Measurements from ENCODE around the gene ADARB2. TPM values are rescaled to one million over a fixed set of nuclear protein-coding genes. Genes with fewer than 3 reads are reported as not detected.
"Not testable (repeated sequence)": the region's sequence is repeated elsewhere in the genome, so short reads cannot be mapped to it uniquely, and the experiment has no call there.

ADARB2 gene
- total and polyA plus RNA-seq, 10 of the 15 experiments (the other 5 are each of a cell fraction or from before 2014, with no cell fraction given) = 0.02 to 4.1 (median 0.76) TPM

GRCh38 chr10:1465418-1465911 lies 271.9 kb downstream of the ADARB2 start (continued):
- TF ChIP-seq E4F1 (IDR thresholded peaks at IDR 0.05; ENCODE audit: borderline replicate concordance, partially characterized antibody) (no peak), MEF2B (IDR thresholded peaks at IDR 0.05; ENCODE audit: partially characterized antibody, poor library complexity, severe bottlenecking) (peak; percentile 78), MTA2 (IDR thresholded peaks at IDR 0.05; ENCODE audit: low read depth) (peak; percentile 75), NR2F1 (conservative IDR thresholded peaks at IDR 0.05) (peak; percentile 81), NFXL1 (IDR thresholded peaks at IDR 0.05; ENCODE audit: borderline replicate concordance) (no peak), ETV6 (conservative IDR thresholded peaks at IDR 0.05 in 1 of 2, IDR thresholded peaks at IDR 0.05 in 1 of 2; ENCODE audit: borderline replicate concordance in 1 of 2, low read depth in 1 of 2) (no peak), MYC (IDR thresholded peaks at IDR 0.05; ENCODE audit: insufficient read depth, insufficient read length, insufficient replicate concordance, low read length, severe bottlenecking) (no peak), ESRRA (IDR thresholded peaks at IDR 0.05; ENCODE audit: low read length) (peak; percentile 34; the same call in 1 of the 2 replicates)

DNA sequence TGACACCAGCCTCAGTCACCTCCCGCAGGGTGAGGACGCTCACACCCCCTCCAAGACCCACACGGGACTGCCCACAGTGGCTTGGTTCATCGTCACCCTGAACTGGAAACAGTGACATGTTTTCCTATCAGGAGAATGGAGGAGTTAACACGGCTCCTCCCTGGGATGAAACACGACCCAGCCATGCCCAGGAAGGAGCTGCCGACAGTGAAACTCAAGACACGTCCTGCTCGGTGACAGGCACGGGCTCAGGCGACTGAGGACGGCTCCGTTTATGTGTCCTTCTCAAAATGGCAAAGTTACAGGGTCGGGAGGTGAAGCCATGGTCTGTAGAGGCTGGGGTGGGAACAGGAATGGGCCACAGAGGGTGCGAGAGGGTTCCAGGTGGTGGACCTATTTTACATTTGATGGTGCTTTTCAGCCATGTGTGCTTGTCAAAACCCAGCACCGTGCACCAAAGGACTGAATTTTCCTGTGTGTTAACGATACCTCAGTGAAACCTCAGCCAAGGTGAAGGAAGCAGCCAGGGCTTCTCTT lies 272.4 kb downstream of the ADARB2 start:
- SMC1A ChIA-PET (ENCODE audit: uncharacterized antibody, unreplicated experiment) = interaction anchor here (0.7 to 3.2 kb wide), 8 partner anchors 10 to 39 kb away, joined by 3 to 23 read pairs (median 4); no protein-coding TSS in a partner anchor
- Histone ChIP-seq H4K20me1 (ENCODE audit: control insufficient read depth, insufficient read depth) (no peaks in the 10 kb centered on the region), H3K4me2 (ENCODE audit: control insufficient read depth, insufficient read depth) (peak overlapping the region; percentile 32; the same call in 1 of the 2 replicates), H3K9ac (ENCODE audit: control insufficient read depth, insufficient read depth, low read length) (no peak overlapping the region), H3K9me3 (replicated peaks; ENCODE audit: control insufficient read depth, insufficient read depth, low read length) (no peaks in the 10 kb centered on the region), H3K79me2 (ENCODE audit: control insufficient read depth, insufficient read depth, low read length) (no peaks in the 10 kb centered on the region), H3K27ac (ENCODE audit: control insufficient read depth, insufficient read depth) (no peak overlapping the region), H3K36me3 (ENCODE audit: control insufficient read depth in 2 of 2, insufficient read depth in 2 of 2, low read length in 1 of 2) (no peaks in the 10 kb centered on the region), H3K4me1 (ENCODE audit: control insufficient read depth, insufficient read depth, low read length) (no peaks in the 10 kb centered on the region; the same call in 1 of the 2 replicates), H3K4me3 (peak overlapping the region; percentile 54), H3K27me3 (replicated peaks in 1 of 2; ENCODE audit: control insufficient read depth in 2 of 2, insufficient read depth in 2 of 2, low read length in 1 of 2) (no peaks in the 10 kb centered on the region), H2AFZ (ENCODE audit: control insufficient read depth, low read depth, low read length) (no peak overlapping the region)
- DNase-seq (ENCODE audit: low read depth, low spot score) = no peak
- RAD21 ChIA-PET (ENCODE audit: unreplicated experiment) = interaction anchor here (0.8 to 1.7 kb wide), 12 partner anchors 10 to 273 kb away, joined by 3 to 12 read pairs (median 4); partner anchors contain the start of gene ADARB2
- no peak for FAIRE-seq
- CTCF ChIA-PET = interaction anchor here (0.7 to 1.5 kb wide), 6 partner anchors 9 to 287 kb away, joined by 3 to 7 read pairs (median 4); no protein-coding TSS in a partner anchor
- ATAC-seq = peak; percentile 20
- POLR2A ChIA-PET = interaction anchor here (0.7 to 1.7 kb wide), 5 partner anchors 10 to 272 kb away, joined by 3 to 12 read pairs (median 3); partner anchors contain the start of gene ADARB2
- TF ChIP-seq IKZF1 (conservative IDR thresholded peaks at IDR 0.05) = peak; percentile 41; the same call in 1 of the 2 replicates
- no peak for TF ChIP-seq SMC3 (IDR thresholded peaks at IDR 0.05; ENCODE audit: borderline replicate concordance, low read length)
- WGBS (ENCODE audit: insufficient coverage, insufficient replicate concordance, low lambda C conversion rate, missing lambda C conversion rate) = 48% methylated on average over 16 of the region's 17 CpGs
- intact Hi-C loops (cut with micrococcal nuclease; ENCODE audit: unreplicated experiment) (no loop called here), in situ Hi-C loops (cut with MboI) (no loop called here)
- no TSS peak for BruUV-seq (replicated peaks)

GRCh38 chr10:1463971-1464370 lies 273.4 kb downstream of the ADARB2 start:
- H3K79me2 ChIP-seq (ENCODE audit: control insufficient read depth, insufficient read depth, low read length); in situ Hi-C loops (cut with MboI); H3K9me3 ChIP-seq (replicated peaks; ENCODE audit: control insufficient read depth, insufficient read depth, low read length); CTCF ChIA-PET; FAIRE-seq; H3K27ac ChIP-seq (ENCODE audit: control insufficient read depth, insufficient read depth); H2AFZ ChIP-seq (ENCODE audit: control insufficient read depth, low read depth, low read length); H4K20me1 ChIP-seq (ENCODE audit: control insufficient read depth, insufficient read depth); RAD21 ChIA-PET (ENCODE audit: unreplicated experiment); DNase-seq (ENCODE audit: low read depth, low spot score); H3K36me3 ChIP-seq (ENCODE audit: control insufficient read depth in 2 of 2, insufficient read depth in 2 of 2, low read length in 1 of 2); POLR2A ChIA-PET; H3K4me3 ChIP-seq; H3K4me2 ChIP-seq (ENCODE audit: control insufficient read depth, insufficient read depth); H3K4me1 ChIP-seq (ENCODE audit: control insufficient read depth, insufficient read depth, low read length); H3K9ac ChIP-seq (ENCODE audit: control insufficient read depth, insufficient read depth, low read length); BruUV-seq (replicated peaks); H3K27me3 ChIP-seq (replicated peaks in 1 of 2; ENCODE audit: control insufficient read depth in 2 of 2, insufficient read depth in 2 of 2, low read length in 1 of 2); ATAC-seq; intact Hi-C loops (cut with micrococcal nuclease; ENCODE audit: unreplicated experiment): not testable (repeated sequence)
- 95% methylated on average over 7 of the region's 26 CpGs for WGBS (ENCODE audit: insufficient coverage, insufficient replicate concordance, low lambda C conversion rate, missing lambda C conversion rate)
- SMC1A ChIA-PET (ENCODE audit: uncharacterized antibody, unreplicated experiment) = interaction anchor here (0.9 to 1.8 kb wide), 3 partner anchors 9 to 184 kb away, joined by 3 to 6 read pairs (median 4); no protein-coding TSS in a partner anchor

Measured in GM12878 (cell line).